ENCODE data around the gene LCE1C. TPM values are rescaled to one million over a fixed set of nuclear protein-coding genes. Genes with fewer than 3 reads are reported as not detected.

The LCE1C gene
- total RNA-seq, 1 experiment from 2014 or later, result not detected

DNA sequence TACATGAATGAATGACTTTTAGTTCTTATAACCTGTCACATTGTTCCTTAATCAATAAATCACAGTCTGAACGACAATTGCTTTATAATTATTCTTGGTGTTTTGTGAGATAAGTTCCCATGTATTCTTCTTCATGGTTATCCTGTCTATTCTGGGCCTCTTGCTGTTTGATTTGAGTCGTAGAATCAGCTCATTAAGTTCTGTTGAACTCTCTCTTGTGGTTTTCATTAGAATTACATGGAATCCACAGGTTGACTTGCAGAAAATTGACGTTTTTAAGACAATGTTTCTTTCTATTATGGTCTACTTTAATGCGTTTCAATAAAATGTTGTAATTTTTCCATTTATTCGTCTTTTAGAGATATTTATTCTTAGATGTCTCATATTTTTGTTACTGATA lies 16.8 kb upstream of the LCE1C start:
- H3K36me3 ChIP-seq (ENCODE audit: control insufficient read depth, insufficient read depth, low read length), result no peaks in the 10 kb centered on the region
- BruUV-seq (replicated peaks), result no TSS peak
- H3K9me3 ChIP-seq, result no peaks in the 10 kb centered on the region
- no peaks in the 10 kb centered on the region for H3K4me1 Mint-ChIP-seq (ENCODE audit: low read depth, unreplicated experiment)
- ChIA-PET POLR2A (no interaction called here), CTCF (no interaction called here)
- no peaks in the 10 kb centered on the region for H3K9me3 Mint-ChIP-seq (ENCODE audit: unreplicated experiment)
- no peak overlapping the region for H3K27ac Mint-ChIP-seq (ENCODE audit: unreplicated experiment)
- no peak overlapping the region for H3K4me3 Mint-ChIP-seq (ENCODE audit: unreplicated experiment)
- intact Hi-C loops (cut with micrococcal nuclease; ENCODE audit: unreplicated experiment), result no loop called here
- no peak overlapping the region for H3K4me3 ChIP-seq (ENCODE audit: low read depth, low read length)
- H3K4me1 ChIP-seq, result no peaks in the 10 kb centered on the region
- peaks cover 19% of the 10 kb centered on the region for H3K27me3 Mint-ChIP-seq (ENCODE audit: insufficient read depth, unreplicated experiment)
- no peak for DNase-seq
- TF ChIP-seq, protein P1, sequence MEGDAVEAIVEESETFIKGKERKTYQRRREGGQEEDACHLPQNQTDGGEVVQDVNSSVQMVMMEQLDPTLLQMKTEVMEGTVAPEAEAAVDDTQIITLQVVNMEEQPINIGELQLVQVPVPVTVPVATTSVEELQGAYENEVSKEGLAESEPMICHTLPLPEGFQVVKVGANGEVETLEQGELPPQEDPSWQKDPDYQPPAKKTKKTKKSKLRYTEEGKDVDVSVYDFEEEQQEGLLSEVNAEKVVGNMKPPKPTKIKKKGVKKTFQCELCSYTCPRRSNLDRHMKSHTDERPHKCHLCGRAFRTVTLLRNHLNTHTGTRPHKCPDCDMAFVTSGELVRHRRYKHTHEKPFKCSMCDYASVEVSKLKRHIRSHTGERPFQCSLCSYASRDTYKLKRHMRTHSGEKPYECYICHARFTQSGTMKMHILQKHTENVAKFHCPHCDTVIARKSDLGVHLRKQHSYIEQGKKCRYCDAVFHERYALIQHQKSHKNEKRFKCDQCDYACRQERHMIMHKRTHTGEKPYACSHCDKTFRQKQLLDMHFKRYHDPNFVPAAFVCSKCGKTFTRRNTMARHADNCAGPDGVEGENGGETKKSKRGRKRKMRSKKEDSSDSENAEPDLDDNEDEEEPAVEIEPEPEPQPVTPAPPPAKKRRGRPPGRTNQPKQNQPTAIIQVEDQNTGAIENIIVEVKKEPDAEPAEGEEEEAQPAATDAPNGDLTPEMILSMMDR (IDR thresholded peaks at IDR 0.05; ENCODE audit: insufficient read depth in 1 of 2, low read depth in 1 of 2, low read length in 1 of 2, severe bottlenecking in 1 of 2, unreplicated experiment in 1 of 2), result no peak
- H3K27me3 ChIP-seq (replicated peaks; ENCODE audit: control insufficient read depth, insufficient read depth, low read length), result no peaks in the 10 kb centered on the region
- H3K36me3 Mint-ChIP-seq (ENCODE audit: insufficient read depth, unreplicated experiment), result no peaks in the 10 kb centered on the region

DNA sequence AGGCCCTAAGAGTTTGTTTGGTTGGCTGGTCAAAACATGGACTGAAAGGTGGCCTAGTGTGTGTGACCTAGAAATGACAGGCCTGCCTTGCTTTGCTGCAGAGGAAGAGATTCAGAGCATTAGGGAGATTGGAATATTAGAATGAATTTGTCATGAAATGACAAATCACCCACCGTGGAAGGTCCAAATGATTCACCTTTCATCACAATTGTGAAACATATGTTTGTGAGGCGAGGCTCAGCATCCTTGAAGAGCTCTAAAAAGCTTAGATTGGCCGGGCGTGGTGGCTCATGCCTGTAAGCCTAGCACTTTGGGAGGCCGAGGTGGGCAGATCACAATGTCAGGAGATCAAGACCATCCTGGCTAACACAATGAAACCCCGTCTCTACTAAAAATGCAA lies 10.9 kb upstream of the LCE1C start:
- Histone ChIP-seq H3K27me3 (replicated peaks; ENCODE audit: control insufficient read depth, insufficient read depth, low read length) (no peaks in the 10 kb centered on the region), H3K4me1 (no peaks in the 10 kb centered on the region), H3K9me3 (no peaks in the 10 kb centered on the region), H3K36me3 (ENCODE audit: control insufficient read depth, insufficient read depth, low read length) (no peaks in the 10 kb centered on the region), H3K4me3 (ENCODE audit: low read depth, low read length) (no peak overlapping the region)
- TF ChIP-seq, protein P1 (IDR thresholded peaks at IDR 0.05; ENCODE audit: insufficient read depth in 1 of 2, low read depth in 1 of 2, low read length in 1 of 2, severe bottlenecking in 1 of 2, unreplicated experiment in 1 of 2), result no peak
- no peaks in the 10 kb centered on the region for H3K9me3 Mint-ChIP-seq (ENCODE audit: unreplicated experiment)
- H3K36me3 Mint-ChIP-seq (ENCODE audit: insufficient read depth, unreplicated experiment), result no peaks in the 10 kb centered on the region
- no peak for DNase-seq
- peaks cover 3% of the 10 kb centered on the region for H3K27me3 Mint-ChIP-seq (ENCODE audit: insufficient read depth, unreplicated experiment)
- intact Hi-C loops (cut with micrococcal nuclease; ENCODE audit: unreplicated experiment), result no loop called here
- CTCF ChIA-PET, result no interaction called here
- no TSS peak for BruUV-seq (replicated peaks)
- H3K27ac Mint-ChIP-seq (ENCODE audit: unreplicated experiment), result no peak overlapping the region
- H3K4me1 Mint-ChIP-seq (ENCODE audit: low read depth, unreplicated experiment), result no peaks in the 10 kb centered on the region
- POLR2A ChIA-PET, result no interaction called here
- no peak overlapping the region for H3K4me3 Mint-ChIP-seq (ENCODE audit: unreplicated experiment)

- TF ChIP-seq, protein P1 (IDR thresholded peaks at IDR 0.05; ENCODE audit: insufficient read depth in 1 of 2, low read depth in 1 of 2, low read length in 1 of 2, severe bottlenecking in 1 of 2, unreplicated experiment in 1 of 2), result no peak
- Histone ChIP-seq H3K4me3 (ENCODE audit: low read depth, low read length) (no peak within 1 kb of the TSS), H3K4me1 (no peaks in the 10 kb centered on the region), H3K27me3 (replicated peaks; ENCODE audit: control insufficient read depth, insufficient read depth, low read length) (no peaks in the 10 kb centered on the region), H3K36me3 (ENCODE audit: control insufficient read depth, insufficient read depth, low read length) (no peaks in the 10 kb centered on the region), H3K9me3 (no peaks in the 10 kb centered on the region)
- H3K36me3 Mint-ChIP-seq (ENCODE audit: insufficient read depth, unreplicated experiment), result no peaks in the 10 kb centered on the region
- no TSS peak for BruUV-seq (replicated peaks)
- peaks cover 13% of the 10 kb centered on the region for H3K27me3 Mint-ChIP-seq (ENCODE audit: insufficient read depth, unreplicated experiment)
- H3K9me3 Mint-ChIP-seq (ENCODE audit: unreplicated experiment), result no peaks in the 10 kb centered on the region
- DNase-seq, result no peak
- no peak within 1 kb of the TSS for H3K4me3 Mint-ChIP-seq (ENCODE audit: unreplicated experiment)
- CTCF ChIA-PET, result no interaction called here
- no peaks in the 10 kb centered on the region for H3K4me1 Mint-ChIP-seq (ENCODE audit: low read depth, unreplicated experiment)
- H3K27ac Mint-ChIP-seq (ENCODE audit: unreplicated experiment), result no peak within 1 kb of the TSS
- POLR2A ChIA-PET, result no interaction called here
- intact Hi-C loops (cut with micrococcal nuclease; ENCODE audit: unreplicated experiment), result no loop called here
These were observed 5.2 kb upstream of the LCE1C start, which contains the start of gene LCE1B for GRCh38 chr1:152811671-152812070. TSS of gene LCE1B (plus strand) at chr1:152811971. CDS start at chr1:152812447, 476 bp downstream.

Data from Caco-2 (cell line).